Forelimb muscle (tissue), 1 donor: Measurements from ENCODE around the gene ANP32B. TPM values are rescaled to one million over a fixed set of nuclear protein-coding genes. Genes with fewer than 3 reads are reported as not detected.
"Not testable (repeated sequence)": the region's sequence is repeated elsewhere in the genome, so short reads cannot be mapped to it uniquely, and the experiment has no call there.

Source experiments
- DNase-seq: peaks from one replicate; pipeline ENCODE4 v3.0.0-alpha.2; 2013; ENCODE audit warnings: low read depth
- polyA plus RNA-seq: library from polyadenylated mRNA; unstranded; fragments of 120-200 nt; gene quantifications from one replicate; pipeline ENCODE4 v1.2.1, GENCODE V29; 2013; ENCODE audit not compliant: insufficient read length

Gene ANP32B
- 123 TPM for polyA plus RNA-seq

DNA sequence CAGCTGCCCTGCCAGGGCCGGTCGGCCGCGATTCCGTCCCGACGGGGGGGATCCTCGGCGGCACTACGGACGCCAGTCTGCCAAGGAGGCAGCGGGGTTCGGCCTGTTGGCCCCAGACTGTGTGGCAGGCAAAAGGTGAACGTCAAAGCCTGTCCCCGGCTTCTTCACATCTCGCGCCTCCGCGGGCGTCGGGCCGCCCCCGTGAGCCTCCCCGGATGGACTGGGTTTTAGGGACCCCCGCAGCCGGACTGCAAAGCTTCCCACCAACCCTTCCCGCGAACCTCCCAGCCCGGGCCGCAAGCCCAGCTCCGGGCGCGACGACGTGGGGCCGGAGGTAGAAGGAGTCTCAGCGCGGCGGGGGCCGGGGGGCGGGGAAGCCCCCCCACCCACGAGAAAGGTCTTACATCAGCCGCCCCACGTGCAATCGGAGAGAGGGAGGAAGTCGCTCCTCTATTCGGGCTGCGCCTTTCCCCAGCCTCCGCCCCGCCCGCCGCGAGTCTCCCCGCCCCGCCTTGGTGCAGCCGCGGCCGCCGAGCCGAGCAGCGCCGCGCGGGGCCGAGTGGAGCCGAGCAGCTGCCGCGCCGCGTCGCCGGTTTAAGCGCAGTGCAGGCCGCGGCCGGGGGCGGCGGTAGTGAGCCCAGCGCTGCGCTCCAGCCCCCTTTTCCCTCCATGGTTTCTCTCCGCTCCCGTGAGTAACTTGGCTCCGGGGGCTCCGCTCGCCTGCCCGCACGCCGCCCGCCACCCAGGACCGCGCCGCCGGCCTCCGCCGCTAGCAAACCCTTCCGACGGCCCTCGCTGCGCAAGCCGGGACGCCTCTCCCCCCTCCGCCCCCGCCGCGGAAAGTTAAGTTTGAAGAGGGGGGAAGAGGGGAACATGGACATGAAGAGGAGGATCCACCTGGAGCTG is at the start of gene ANP32B:
Gene ANP32B (plus strand): TSS at position 659 of the 906 bp plus-strand sequence. CDS start 215 bp downstream, at position 874.
- peak; percentile 76 for DNase-seq

DNA sequence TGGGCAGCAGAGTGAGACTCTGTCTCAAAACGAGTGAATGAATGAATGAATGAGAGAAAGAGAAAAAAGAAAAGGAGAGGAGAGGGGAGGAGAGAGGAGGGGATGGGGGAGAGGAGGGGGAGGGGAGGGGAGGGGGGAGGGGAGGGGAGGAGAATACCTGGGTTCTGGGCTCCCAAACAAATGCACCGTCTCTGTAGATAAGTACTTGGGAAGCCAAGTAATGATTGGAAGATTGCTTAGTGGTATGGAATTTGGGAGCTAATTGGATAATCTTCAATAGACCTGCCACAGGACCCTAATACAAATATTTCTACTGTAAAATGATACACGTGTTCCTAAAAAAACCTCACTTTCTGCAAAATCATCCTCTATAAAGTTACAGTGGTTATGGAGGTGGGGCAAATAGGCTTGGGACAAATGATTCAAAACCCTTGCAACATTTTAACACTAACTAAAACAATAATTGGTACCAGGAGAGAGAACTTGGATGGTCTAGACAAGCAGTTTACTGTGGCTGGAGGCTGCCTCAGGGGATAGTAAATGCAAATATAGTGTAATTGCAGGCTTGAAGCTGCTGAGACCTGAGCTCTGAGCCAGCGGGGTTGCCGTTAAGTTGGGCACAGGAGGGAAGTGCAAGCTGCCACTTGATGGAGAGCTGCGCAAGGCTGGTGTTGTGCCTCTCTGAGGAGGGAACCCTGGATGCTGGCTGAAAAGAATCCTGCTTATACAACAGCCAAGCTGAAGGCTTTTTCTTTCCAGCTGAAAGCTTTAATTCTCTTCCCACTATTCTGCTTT is 48.6 kb upstream of the ANP32B start:
- DNase-seq, result no peak

DNA sequence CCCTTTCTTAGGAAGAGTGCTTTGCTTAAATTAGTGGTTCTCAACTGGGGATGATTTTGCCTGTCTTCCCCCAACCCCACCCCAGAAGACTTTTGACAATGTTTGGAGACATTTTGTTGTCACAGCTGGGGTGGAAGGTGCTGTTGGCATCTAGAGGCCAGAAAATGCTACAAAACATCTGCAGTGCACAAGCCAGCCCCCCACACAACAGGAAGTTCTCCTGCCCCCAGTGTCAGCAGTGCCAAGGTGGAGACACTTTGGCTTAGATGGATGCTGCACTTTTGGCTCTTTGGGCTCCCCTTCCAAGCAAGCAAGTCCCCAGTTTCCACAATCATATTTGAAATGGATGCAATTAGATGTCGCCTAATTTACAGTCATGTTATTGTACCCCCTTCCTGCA is 47.9 kb upstream of the ANP32B start:
- DNase-seq, result no peak

DNA sequence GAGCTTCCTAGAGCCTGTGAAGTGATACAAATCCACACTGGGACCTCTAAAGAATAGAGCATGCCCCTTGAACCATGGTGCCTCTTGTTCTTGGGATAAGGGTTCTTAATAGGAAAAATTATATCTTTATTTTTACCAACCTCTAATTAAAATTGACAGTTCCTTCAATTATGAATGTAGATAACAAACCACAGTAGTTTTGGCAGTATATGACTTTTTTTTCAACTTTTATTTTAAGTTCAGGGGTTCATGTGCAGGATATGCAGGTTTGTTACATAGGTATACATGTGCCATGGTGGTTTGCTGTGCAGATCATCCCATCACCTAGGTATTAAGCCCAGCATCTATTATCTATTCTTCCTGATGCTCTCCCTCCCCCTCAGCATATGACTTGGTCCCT is 46.1 kb upstream of the ANP32B start:
- DNase-seq, result no peak

DNA sequence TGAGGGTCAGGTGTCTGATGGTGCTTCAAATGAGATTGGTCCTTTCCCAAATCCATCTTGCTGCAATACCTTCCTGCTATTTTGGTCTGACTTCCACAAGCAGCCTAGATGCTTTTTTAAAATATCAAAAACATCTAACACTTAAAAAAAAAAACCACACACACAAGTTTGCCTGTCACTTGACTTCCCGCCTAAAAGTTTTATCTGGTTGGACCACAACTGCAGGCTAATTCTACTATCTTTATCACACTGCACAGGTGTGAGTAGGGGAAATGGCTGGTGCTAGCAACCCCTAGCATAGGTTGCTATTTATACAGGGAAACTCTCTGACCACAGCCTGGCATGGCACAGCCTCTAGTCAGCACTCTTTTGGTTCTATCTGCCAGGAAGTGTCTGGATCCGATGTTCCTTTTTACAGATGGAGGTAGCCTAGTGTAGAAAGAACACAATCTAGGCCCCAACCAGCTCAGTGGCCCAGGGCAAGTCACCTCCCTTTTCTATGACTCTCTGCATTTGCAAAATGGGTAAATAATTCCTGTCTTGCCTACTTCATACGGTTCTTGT is 45.0 kb upstream of the ANP32B start, which contains the start of gene HEMGN:
Gene HEMGN (minus strand): TSS at position 92 of the 564 bp plus-strand sequence. CDS start 36 bp downstream, at position 56.
- no peak for DNase-seq

DNA sequence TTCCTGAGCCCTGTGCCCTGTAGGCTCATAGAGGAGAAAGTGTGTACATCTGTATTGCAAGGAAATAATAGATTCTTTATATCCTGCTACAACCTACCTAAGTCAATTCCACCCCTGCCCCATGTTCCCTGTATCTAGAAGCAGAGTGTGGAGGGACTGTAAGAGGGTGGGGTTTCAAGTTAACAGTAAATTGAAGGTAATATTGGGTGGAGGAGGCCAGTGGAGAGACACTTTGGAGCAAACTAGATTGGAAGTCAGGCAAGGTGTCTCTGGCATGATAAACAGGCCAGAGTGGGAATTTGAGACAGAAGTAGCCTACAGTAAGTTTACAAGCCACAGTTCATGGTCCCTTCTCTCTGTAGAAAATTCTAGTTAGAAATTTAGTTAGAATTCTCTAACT is 42.9 kb upstream of the ANP32B start:
- no peak for DNase-seq

DNA sequence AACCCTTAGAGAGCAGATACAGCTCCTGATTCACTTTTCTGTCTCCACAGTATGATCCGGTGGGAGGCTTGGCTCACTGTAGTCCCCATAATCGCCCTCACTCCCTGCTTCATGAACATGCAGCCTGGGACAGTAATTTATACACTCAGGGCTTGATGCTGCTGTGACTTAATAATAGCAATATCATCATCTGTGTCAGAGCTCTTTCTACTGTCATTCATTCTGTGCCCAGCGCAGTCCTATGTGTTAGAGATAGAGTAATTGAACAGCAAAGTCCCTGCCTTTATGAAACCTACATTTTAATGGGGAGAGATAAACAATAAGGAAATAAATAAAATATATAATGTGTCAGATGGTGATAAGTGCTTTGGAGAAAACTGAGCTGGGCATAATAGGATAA is 42.4 kb upstream of the ANP32B start:
- DNase-seq, result no peak

DNA sequence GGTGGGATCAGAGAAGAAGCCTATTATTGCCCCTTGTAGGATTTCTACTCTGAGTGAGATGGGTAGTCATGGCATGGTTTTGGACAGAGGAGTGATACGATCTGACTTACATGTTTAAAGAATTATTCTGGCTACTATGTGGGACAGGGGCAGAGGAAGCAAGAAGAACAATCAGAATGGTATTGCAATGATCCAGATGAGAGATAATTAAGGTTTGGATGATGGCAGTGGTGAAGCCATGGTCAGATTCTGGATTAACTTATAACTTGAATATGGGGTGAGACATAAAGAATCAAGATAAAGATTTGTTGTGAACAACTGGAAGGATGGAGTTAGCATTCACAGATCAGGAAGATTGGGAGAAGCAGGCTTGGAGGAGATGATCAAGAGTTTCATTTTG is 41.8 kb upstream of the ANP32B start:
- no peak for DNase-seq

DNA sequence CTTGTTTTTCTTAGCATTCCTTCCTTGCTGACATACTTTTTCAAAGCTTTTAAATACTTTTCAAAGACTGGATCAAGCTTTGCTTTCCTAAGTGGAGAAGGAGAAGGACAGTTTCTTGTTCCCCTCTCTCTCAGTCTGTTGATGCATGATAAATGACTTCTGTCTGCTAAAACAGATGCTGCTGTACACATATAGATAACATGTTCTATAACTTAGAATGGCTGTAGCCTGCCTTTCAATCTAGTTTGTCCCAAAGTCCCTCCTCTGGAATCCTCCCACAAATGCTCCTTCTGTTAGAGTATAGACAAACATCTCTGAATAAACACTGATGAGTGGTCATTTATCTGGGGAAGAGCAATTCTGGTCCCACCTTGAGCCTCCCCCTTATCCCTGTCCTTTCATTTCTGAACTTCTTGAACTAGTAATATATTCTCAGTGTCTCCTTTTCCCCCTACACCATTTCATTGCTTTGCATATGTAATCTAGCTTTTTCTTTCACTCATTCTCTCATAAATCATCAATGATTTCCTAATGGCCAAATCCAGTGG is 39.8 kb upstream of the ANP32B start:
- DNase-seq, result no peak

DNA sequence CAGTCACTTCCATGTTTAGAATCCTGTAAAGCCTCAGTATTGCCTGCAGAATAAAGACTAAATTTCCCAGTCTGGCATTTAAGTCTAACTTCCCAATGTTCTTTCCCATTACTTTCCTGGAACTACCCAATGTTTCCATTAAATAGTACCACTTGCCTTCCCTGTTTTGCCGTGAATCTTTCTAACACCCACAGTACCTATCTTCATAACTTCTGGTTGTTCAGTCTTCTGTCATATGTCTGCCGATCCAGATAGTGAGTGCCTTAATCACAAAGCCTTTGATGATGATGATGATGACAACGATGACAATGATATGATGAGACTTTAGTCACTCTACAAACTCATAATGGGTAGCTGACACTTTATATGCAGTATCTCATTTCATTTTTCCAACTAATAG is 38.5 kb upstream of the ANP32B start:
- DNase-seq, result no peak

DNA sequence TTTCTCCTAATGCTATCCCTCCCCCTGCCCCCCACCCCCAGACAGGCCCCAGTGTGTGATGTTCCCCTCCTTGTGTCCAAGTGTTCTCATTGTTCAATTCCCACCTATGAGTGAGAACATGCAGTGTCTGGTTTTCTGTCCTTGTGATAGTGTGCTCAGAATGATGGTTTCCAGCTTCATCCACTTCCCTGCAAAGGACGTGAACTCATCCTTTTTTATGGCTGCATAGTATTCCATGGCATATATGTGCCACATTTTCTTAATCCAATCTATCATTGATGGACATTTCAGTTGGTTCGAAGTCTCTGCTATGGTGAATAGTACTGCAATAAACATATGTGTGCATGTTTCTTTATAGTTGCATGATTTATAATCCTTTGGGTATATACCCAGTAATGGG is 37.7 kb upstream of the ANP32B start:
- not testable (repeated sequence) for DNase-seq

DNA sequence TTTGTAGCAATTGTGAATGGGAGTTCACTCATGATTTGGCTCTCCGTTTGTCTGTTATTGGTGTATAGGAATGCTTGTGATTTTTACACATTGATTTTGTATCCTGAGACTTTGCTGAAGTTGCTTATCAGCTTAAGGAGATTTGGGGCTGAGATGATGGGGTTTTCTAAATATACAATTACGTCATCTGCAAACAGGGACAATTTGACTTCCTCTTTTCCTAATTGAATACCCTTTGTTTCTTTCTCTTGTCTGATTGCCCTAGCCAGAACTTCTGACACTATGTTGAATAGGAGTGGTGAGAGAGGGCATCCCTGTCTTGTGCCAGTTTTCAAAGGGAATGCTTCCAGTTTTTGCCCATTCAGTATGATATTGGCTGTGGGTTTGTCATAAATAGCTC is 36.0 kb upstream of the ANP32B start:
- DNase-seq, result not testable (repeated sequence)

DNA sequence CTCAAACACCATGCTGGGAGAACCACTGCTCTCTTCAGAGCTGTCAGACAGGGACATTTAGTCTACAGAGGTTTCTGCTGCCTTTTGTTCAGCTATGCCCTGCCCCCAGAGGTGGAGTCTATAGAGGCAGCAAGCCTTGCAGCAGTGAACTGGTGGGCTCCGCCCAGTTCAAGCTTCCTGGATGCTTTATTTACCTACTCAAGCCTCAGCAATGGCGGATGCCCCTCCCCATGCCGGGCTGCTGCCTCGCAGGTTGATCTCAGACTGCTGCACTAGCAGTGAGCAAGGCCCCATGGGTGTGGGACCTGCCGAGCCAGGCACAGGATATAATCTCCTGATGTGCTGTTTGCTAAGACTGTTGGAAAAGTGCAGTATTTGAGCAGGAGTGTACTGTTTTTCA is 32.3 kb upstream of the ANP32B start:
- DNase-seq, result not testable (repeated sequence)

DNA sequence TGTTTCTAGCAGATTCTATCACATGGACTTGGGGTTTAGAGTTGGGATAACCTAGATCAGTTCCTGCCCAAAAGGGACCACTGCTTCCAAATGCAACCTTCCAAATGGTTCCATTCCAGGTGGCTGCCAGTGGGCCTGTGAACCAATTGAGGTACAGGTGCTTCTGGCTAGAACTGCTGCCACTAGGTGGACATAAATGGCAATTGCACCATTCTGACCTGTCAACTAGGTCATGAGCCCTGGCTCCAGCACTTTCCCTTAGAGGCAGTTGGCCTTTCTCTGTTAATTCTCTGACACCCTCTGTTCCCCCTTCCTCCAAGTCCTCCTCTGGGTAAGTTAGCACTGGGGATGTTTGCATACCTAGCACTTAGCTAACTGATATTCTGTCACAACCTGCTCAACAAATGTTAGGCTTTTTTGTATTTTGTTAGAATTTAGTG is 28.6 kb upstream of the ANP32B start:
- DNase-seq, result no peak

DNA sequence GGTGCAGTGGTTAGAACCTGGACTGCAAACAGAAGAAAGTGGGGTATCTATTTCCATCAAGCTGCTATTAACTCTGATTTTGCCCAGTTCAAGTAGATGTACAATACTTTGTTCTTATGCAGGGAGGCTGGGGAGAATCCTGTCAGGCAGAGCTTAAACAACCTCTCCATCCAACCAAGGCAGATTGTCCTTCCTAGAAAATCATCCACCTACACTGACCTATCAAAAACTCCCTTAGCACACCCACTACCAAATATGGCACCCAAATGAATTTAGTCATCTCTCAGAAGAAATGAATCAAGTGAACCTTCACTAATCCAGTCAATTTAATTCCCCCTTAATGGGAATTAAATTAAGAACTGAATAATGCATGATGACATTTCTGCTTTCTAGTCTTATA is 26.8 kb upstream of the ANP32B start:
- no peak for DNase-seq

DNA sequence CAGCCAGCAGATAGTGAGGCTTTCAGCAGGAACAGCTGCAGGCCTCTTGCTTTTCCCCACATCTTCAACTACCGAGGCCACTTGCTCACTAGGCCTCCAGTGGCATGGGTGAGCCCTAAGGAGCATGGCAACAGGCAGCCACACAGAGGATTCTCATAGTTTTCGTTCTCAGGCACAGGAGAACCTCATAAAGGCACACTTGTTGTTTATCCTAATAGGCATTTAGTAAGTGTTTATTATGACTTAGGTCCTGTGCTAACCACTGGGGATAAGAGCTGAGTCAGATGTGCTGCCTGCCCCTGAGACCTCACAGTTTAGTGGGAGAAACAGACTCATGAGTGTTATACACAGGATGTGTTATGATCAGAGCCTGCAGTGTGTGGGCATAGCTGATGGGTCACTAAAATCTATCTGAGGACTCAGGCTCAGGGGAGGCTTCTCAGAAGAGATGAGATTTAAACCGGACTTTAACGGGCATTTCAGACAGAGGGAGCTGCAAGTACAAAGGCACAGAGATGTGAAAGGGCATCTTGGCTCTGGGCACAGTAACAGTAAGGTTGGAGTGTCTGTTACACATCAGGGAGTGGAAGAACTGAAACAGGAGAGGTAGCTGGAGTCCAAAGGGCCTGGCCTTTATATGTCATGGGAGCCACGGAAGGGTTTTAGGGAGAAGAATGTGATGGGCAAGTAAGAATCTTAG is 24.2 kb upstream of the ANP32B start:
- no peak for DNase-seq

DNA sequence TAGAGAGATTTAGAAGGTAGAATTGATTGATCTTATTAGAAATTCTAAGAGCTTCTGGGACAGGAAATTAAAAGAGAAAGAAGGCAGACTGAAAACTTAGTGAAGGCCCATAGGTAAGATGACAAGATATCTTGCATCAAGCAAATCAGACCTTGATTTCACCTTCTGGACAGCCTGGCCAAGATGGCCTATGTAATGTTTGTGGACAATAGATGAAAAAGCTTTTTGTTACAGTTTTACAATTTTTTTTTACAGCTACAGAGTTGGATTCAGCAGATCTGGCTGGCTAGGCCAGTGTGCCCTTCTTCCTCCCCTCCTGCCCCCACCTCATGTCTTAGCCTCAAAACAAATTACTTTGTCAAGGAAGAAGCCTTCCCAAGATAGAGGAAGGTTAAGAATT is 23.6 kb upstream of the ANP32B start:
- no peak for DNase-seq

DNA sequence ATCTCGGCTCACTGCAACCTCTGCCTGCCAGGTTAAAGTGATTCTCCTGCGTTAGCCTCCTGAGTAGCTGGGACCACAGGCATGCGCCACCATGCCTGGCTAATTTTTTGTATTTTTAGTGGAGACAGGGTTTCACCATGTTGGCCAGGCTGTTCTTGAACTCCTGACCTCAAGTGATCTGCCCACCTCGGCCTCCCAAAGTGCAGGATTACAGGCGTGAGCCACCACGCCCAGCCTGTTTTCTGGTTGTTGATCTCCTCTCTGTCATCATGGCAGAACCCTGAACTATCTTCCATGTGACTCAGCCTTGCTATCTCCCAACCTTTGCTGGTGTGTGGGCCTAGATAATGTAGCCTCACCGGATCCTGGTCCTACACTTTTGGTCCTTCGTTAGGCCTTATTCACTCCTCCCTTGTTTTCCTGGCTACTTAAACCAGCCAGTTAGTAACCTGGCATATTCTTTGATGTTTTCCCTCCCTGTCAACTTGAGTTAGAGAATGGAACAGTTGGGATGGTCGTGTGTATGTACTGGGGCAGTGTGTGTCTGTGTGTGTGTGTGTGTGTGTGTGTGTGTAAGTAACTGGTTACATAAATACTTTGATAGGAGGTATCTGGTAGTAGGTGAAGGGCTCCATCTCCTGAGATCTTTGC is 22.3 kb upstream of the ANP32B start:
- not testable (repeated sequence) for DNase-seq

DNA sequence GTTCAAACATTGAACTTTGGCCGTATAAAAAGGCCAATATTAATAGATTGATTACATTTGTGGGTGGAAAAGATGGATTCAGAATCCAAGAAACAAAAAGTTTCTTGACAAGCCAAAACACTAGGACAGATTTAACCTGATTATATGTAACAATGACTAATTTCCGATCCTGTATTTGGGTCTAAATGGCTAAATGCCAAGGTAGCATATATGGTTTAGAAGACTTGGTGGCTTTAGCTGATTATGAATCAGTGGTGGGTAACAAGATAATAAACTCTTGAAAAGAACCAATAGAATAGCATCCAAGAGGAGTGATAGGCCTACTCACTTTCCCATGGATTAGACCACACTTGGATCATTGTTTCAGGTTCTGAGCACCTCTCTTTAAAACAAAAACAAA is 21.8 kb upstream of the ANP32B start:
- no peak for DNase-seq

DNA sequence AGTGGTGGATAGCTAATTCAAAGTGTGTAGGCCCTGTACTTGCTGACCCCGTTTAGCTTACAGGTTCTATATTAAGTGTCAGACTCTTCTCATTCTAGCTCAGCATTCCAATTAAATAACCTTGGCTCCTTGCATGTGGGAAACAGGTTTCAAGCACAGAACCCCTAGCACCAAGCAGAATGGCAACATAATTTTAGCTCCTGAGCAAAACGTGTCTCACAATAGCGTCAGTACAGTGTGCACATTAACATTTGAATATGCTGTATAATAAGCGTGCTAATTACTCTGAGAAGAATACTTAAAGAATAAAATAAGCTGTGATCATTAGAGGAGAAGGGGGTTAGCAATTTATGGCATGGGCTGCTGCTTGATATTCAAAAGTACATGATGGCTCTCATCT is 21.0 kb upstream of the ANP32B start:
- DNase-seq, result no peak

DNA sequence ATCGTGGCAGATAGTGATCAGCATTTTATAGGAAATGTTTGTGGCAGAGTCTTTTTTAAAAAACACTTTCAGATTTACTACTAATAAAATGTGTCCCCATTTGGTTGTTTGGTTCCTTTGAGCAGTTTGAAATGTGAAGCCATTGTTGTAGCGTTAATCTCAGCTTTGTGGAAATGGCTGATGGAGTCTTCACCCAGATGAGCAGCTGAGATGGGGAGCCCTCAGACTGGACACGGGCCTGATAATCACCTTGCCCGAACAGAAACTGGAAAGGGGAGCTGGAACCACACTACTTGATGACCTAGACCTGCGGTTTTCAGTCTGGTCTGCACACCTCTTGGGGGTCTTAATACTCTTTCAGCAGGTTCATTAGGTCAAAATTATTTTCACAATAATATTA is 20.6 kb upstream of the ANP32B start:
- no peak for DNase-seq
